ENCODE data around the gene IL1RAPL1. TPM values are rescaled to one million over a fixed set of nuclear protein-coding genes. Genes with fewer than 3 reads are reported as not detected.

The IL1RAPL1 gene
- polyA plus RNA-seq, 1 of the 3 experiments (the other 2 are of a cell fraction): 2.8 TPM

GRCh38 chrX:28590396-28590795 lies 3.1 kb downstream of the IL1RAPL1 start:
- CTCF ChIA-PET: no interaction called here
- no peaks in the 10 kb centered on the region for H3F3A ChIP-seq (replicated peaks; ENCODE audit: insufficient read depth)
- no peaks in the 10 kb centered on the region for H3K9me2 ChIP-seq
- no peaks in the 10 kb centered on the region for H4K20me1 ChIP-seq (ENCODE audit: insufficient read depth)
- DNase-seq: no peak
- no peak overlapping the region for H3K27ac ChIP-seq (ENCODE audit: low read depth in 2 of 2, low read length in 1 of 2)
- peaks cover 36% of the 10 kb centered on the region for H3K27me3 ChIP-seq (ENCODE audit: insufficient read depth)
- H3K9ac ChIP-seq: no peak overlapping the region
- no peaks in the 10 kb centered on the region for H3K36me3 ChIP-seq (replicated peaks in 1 of 2; ENCODE audit: control insufficient read depth in 1 of 2, insufficient read depth in 2 of 2, low read length in 1 of 2)
- no peaks in the 10 kb centered on the region for H3K4me1 ChIP-seq (ENCODE audit: control insufficient read depth in 1 of 2, insufficient read depth in 2 of 2, low read depth in 1 of 2, low read length in 1 of 2)
- no peak overlapping the region for H2AFZ ChIP-seq (ENCODE audit: low read depth)
- H3K4me3 ChIP-seq (ENCODE audit: low read depth in 2 of 2, low read length in 1 of 2): no peak overlapping the region
- H3K9me3 ChIP-seq: no peaks in the 10 kb centered on the region
- POLR2A ChIA-PET: no interaction called here
- no peak overlapping the region for H3K4me2 ChIP-seq
- no peaks in the 10 kb centered on the region for H3K79me2 ChIP-seq (ENCODE audit: insufficient read depth)
- TF ChIP-seq ZBTB33 (IDR thresholded peaks at IDR 0.05; ENCODE audit: borderline replicate concordance, low read depth): no peak
- no peak for TF ChIP-seq GABPA (IDR thresholded peaks at IDR 0.05; ENCODE audit: low read depth)
- TF ChIP-seq TAF1 (IDR thresholded peaks at IDR 0.05; ENCODE audit: borderline replicate concordance, low read depth, low read length): no peak
- no peak for TF ChIP-seq RCOR1 (IDR thresholded peaks at IDR 0.05; ENCODE audit: low read length)
- 10% methylated on average over 2 of the region's 2 CpGs for WGBS (ENCODE audit: low lambda C conversion rate)

GRCh38 chrX:28591542-28591941 lies 4.3 kb downstream of the IL1RAPL1 start:
- ChIA-PET CTCF (interaction anchor here (1.2 kb wide), 1 partner anchor 145 kb away, joined by 4 read pairs; no protein-coding TSS in a partner anchor), POLR2A (no interaction called here)
- Histone ChIP-seq H4K20me1 (ENCODE audit: insufficient read depth) (no peaks in the 10 kb centered on the region), H3K27me3 (ENCODE audit: insufficient read depth) (peaks cover 27% of the 10 kb centered on the region), H2AFZ (ENCODE audit: low read depth) (no peak overlapping the region), H3K27ac (ENCODE audit: low read depth in 2 of 2, low read length in 1 of 2) (no peak overlapping the region), H3K4me2 (no peak overlapping the region), H3K36me3 (replicated peaks in 1 of 2; ENCODE audit: control insufficient read depth in 1 of 2, insufficient read depth in 2 of 2, low read length in 1 of 2) (no peaks in the 10 kb centered on the region), H3F3A (replicated peaks; ENCODE audit: insufficient read depth) (no peaks in the 10 kb centered on the region), H3K4me1 (ENCODE audit: control insufficient read depth in 1 of 2, insufficient read depth in 2 of 2, low read depth in 1 of 2, low read length in 1 of 2) (no peaks in the 10 kb centered on the region), H3K9me2 (no peaks in the 10 kb centered on the region), H3K9ac (no peak overlapping the region), H3K4me3 (ENCODE audit: low read depth in 2 of 2, low read length in 1 of 2) (no peak overlapping the region), H3K79me2 (ENCODE audit: insufficient read depth) (no peaks in the 10 kb centered on the region), H3K9me3 (no peaks in the 10 kb centered on the region)
- WGBS (ENCODE audit: low lambda C conversion rate): 28% methylated on average over 7 of the region's 7 CpGs
- TF ChIP-seq MXI1 (IDR thresholded peaks at IDR 0.05; ENCODE audit: low read depth, low read length) (no peak), USF2 (IDR thresholded peaks at IDR 0.05; ENCODE audit: borderline replicate concordance, low read depth, low read length) (no peak), JUND (IDR thresholded peaks at IDR 0.05) (no peak), SMC3 (IDR thresholded peaks at IDR 0.05; ENCODE audit: low read depth, low read length) (no peak), RXRA (IDR thresholded peaks at IDR 0.05; ENCODE audit: borderline replicate concordance, low read depth) (no peak), CTCF (IDR thresholded peaks at IDR 0.05) (no peak), RCOR1 (IDR thresholded peaks at IDR 0.05; ENCODE audit: low read length) (no peak), EP300 (IDR thresholded peaks at IDR 0.05; ENCODE audit: borderline replicate concordance in 1 of 2, low read depth in 1 of 2, low read length in 1 of 2) (no peak), FOXM1 (IDR thresholded peaks at IDR 0.05; ENCODE audit: low read depth) (no peak), CHD2 (IDR thresholded peaks at IDR 0.05; ENCODE audit: low read length, partially characterized antibody) (no peak), EZH2phosphoT487 (IDR thresholded peaks at IDR 0.05; ENCODE audit: borderline replicate concordance, low read depth) (no peak), RFX5 (IDR thresholded peaks at IDR 0.05; ENCODE audit: low read length) (no peak), FOSL2 (IDR thresholded peaks at IDR 0.05; ENCODE audit: borderline replicate concordance, low read depth) (no peak)
- no peak for DNase-seq

Measured in SK-N-SH (cell line).